Kidney glomerular epithelial cell (primary cell): ENCODE results near the gene NTNG2.

Experiments
- DNase-seq: peaks from one replicate; lab custom pipeline; 2025; lab: John Stamatoyannopoulos, UW

Gene NTNG2

DNA sequence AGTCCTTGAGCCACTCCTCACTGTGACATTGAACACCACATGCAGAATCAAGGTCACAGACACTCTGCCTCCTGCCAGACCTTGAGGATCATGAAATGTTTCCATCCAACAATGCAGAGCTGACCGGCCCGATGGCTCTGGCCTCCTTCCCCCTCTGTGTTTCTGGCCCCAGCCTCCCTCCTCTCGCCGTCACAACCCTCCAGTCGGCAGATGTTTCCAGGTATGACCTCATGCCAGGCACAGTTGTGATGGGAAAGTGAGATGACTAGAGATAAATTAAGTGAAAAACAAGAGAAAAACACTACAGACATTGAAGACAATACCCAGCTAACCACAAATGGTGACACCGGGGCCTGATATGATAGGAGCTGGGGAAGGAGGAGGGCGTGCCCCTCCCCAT lies 9.8 kb downstream of the NTNG2 start:
- DNase-seq = no peak

GRCh38 chr9:132172185-132172584 lies 10.3 kb downstream of the NTNG2 start:
- no peak for DNase-seq

- DNase-seq = no peak
Measured at GRCh38 chr9:132175431-132175830, 13.6 kb downstream of the NTNG2 start.

- no peak for DNase-seq
Measured at GRCh38 chr9:132176338-132176737, 14.5 kb downstream of the NTNG2 start.

DNA sequence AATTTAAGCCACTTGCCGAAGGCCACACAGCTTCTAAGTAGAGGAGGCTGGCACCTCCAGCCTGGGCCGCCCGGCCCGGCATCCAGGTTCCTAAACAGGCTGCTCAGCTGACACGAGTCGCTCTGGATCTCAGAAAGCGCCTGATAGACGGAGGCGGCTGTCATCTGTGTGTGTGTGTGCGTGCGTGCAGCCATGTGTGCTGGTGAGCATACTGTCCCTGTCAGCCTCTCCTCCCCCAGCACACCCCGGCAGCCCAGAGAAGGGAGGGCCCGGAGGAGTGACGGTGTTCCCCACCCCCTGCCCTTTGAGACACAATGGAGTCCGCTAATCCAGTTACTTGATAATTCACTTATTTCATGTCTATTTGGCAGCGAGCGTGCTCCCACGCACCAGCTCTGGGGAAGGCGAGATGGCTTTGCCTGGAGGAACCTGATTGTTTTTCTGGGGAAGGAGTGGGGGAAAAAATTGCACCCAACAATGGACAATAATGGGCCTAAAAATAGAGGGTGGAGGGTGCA lies 20.0 kb downstream of the NTNG2 start:
- peak; percentile 48 for DNase-seq

DNA sequence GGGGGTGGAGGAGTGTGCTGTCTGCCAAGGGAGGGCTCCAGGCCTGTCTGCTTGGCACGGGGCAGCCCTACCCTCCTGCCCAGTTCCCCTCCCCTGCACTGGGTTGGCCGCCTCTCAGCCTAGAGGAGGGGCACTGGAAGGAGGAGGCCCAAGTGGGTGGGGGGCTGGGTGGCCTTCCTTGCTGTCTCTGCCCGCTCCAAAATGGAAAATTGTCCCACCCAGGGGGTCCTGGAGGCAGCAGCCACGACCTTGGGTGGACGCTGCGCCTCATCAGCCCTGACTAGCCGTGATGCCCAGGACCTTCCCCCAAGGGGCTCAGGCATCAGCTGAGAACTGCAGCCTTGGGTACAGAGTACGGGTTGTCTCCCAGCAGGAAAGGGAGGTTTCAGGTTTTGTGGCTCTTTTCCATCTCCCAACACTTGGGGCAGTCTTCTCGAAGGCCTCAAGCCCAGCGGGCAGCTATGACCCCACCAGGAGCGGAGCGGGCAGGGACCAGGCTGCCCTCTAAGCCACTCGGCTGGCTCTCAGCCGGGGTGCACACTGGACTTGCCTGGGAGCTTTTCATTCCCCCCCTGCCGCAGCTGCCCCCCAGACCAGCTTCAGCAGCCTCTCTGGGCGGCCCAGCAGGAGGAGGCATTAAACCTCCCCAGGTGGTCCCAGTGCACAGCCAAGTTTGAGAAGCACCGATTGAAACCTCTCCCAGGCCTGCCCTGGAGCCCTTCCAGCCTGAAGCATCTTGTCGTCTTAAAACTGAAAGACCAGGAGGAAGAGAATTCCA lies 20.6 kb downstream of the NTNG2 start:
- no peak for DNase-seq

DNA sequence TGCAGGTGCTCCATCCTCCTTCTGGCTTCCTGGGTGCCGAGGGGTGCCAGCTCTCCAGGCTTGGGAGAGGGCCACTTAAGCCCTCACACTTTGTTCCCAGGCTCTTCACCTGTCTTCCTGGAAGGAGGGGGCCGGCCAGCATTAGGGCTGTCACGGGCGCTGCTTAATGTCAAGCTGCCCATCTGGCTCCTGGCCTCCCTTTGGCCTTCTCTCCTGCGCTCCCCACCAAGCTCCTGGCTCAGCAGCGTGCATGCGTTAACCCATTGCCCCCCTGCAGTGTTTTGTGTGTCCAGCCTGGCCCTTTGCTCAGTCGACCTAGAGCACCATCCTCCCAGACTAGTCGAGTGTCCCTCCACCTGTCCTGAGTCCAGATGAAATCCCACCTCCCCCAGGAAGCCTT lies 21.3 kb downstream of the NTNG2 start:
- no peak for DNase-seq

DNA sequence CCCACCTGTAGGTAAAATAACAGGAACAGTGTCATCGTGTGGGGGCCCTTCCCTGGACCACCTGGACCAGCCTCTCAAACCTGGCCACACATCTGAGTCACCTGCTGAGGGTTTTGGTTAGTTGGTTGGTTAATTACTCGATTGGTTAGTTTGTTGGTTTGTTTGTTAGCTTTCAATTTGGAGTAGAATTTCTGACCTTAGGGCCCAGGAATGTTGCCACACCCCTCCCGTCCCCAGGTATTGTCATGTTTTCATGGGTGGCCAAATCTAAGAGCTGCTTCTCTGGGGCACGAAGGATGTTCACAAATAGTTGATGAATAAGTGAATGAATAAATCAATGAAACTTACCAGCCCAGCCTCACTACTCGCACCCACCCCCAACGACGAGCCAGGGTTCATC lies 21.9 kb downstream of the NTNG2 start:
- no peak for DNase-seq

GRCh38 chr9:132184124-132184523 lies 22.3 kb downstream of the NTNG2 start:
- no peak for DNase-seq

DNA sequence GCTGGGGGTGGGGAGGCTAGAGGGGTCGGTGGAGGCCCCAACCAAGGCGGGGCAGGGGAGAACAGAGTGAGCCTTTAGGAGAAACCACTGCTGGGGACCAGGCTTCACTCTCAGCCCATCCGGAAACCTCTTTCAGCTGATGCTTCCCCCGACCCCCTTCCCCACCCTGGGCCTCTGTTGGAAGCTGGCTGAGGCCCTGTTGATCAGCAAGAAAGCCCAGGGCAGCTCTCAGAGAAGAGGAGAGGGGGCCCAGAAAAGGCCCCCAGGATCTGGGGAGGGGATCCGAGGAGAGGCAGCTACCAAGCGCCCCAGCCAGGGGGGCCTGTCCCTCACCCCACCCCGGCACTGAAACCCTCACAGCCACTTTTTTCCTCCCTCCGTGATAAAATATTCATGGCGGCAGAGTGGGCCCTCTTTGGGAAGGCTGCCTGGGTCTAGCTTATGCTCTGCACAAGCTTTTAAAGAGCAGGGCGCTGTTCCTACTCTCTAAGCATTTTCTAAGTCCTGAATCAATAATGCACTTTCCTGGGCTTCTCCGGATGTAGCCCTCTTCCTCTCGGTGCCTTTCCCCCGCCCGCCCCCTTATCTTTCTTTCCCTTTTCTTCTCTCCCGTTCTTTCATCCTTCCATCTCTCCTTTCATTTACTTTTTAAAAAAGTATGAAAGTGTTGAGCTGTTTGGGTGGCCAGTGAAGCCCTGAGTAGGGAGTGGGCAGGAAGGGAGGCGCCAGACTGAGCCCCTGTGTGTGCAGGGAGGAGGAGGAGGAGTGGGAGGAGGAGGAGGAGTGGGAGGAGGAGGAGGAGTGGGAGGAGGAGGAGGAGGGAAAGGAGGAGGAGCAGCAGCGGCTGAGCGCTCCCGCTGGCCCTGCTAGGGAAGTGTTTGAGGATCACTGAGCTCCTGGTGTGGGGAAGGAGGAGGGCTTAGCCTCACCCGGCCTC lies 23.5 kb downstream of the NTNG2 start:
- DNase-seq = no peak

DNA sequence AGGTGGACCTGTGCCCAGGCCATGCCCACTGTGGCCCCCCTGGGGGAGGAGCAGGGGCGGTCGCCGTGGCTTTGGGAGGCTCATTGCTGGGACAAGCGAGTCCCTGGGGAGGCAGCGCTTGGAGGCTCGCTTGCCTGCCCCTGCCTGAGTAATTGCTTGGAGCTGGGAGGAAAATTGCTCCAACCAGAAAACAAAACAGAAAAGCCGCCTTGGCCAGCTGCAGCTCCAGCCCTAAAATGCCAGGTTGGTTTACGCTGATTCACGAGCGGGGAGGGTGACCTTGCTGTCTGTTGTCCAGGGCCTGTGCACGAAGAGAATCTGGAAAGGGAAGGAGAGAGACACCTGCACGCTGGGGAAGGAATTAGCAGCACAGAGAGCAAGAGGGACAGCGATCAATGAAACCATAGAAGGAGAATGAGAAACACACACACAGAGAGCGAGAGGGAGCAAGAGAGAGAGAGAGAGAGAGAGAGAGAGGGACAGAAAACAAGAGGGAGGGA lies 25.3 kb downstream of the NTNG2 start:
- no peak for DNase-seq

- no peak for DNase-seq
Measured at GRCh38 chr9:132190966-132191365, 29.1 kb downstream of the NTNG2 start.

DNA sequence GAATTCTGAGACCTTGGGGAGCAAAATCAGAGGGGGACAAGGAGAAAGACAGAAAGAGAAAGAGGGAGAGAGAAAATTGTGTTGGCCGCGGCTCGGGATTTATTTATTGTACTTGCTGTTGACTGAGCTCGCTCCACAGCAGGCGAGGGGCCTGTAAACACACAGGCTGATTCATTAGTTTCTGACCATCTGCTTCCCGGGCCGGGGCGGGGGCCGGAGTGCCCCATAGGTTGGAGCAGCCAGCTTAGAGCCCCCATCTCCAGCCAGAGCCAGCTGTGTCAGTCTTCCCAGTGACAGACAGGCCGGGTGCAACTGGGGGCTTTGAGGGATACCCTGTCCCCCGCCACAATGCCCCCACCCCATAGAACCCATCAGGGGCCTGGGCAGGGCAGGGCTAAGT lies 30.9 kb downstream of the NTNG2 start:
- DNase-seq = no peak

GRCh38 chr9:132193227-132194124 lies 31.6 kb downstream of the NTNG2 start:
- DNase-seq = no peak

GRCh38 chr9:132194508-132194907 lies 32.6 kb downstream of the NTNG2 start:
- no peak for DNase-seq

- no peak for DNase-seq
Measured at GRCh38 chr9:132197315-132197714, 35.5 kb downstream of the NTNG2 start.

- no peak for DNase-seq
Measured at GRCh38 chr9:132197856-132198550, 36.1 kb downstream of the NTNG2 start.

GRCh38 chr9:132199056-132199455 lies 37.2 kb downstream of the NTNG2 start:
- no peak for DNase-seq

GRCh38 chr9:132200706-132201105 lies 38.8 kb downstream of the NTNG2 start:
- DNase-seq = no peak

GRCh38 chr9:132201139-132201538 lies 39.3 kb downstream of the NTNG2 start:
- no peak for DNase-seq
